ENCODE results near the gene ZNF432.
"Not testable (repeated sequence)": the region's sequence is repeated elsewhere in the genome, so short reads cannot be mapped to it uniquely, and the experiment has no call there.

Gene ZNF432

GRCh38 chr19:52048555-52049501 lies at the start of gene ZNF432:
ZNF432 (minus strand) TSS chr19:52048838; CDS start chr19:52046868, 1,970 bp downstream.
- peak; percentile 93 for DNase-seq

DNA sequence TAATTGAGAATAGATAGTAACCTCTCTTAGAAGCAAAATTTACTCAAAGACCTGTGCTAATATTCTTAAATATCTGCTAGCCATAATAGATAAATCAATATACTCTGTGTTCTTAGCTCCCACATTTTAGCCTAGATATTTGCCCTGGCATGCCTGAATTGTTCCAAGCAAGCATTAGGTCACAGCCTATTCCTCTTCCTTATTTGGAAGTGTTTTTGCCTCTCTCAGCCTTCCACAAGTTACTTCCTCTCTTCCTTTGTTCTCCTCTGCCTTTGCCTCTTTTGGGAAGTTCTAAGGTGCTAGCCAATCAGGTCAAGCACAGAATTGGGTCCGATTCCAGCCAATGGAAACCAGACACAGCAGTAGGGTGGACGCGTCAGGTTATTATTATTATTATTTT lies 47.8 kb upstream of the ZNF432 start:
- DNase-seq = not testable (repeated sequence)

- DNase-seq = peak; percentile 95
Measured at GRCh38 chr19:52095172-52096014, 46.8 kb upstream of the ZNF432 start, which contains the start of gene ZNF841. ZNF841 (minus strand) TSS chr19:52095765; CDS start chr19:52084801, 10,964 bp downstream.

- DNase-seq = no peak
Measured at GRCh38 chr19:52094526-52095130, 46.0 kb upstream of the ZNF432 start.

GRCh38 chr19:52086481-52086880 lies 37.8 kb upstream of the ZNF432 start:
- DNase-seq = no peak

GRCh38 chr19:52070496-52070895 lies 21.9 kb upstream of the ZNF432 start:
- no peak for DNase-seq

DNA sequence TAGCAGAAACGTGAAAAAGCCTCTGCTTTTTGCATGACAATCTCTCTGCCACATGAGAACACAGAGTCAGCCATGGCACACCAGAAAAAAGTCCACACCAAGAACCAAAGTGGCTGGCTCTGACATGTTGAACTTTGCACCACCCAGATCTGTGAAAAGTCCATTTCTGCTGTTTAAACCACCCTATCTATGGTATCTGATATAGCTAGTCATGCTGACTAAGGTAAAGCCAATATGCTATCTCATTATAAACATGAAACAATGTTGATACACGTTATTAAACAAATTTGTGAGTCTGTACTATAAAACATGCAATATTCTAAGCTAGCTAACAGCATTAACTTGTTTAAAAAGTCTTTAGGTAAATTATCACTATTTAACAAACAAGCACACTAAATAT lies 21.0 kb upstream of the ZNF432 start:
- DNase-seq = no peak

DNA sequence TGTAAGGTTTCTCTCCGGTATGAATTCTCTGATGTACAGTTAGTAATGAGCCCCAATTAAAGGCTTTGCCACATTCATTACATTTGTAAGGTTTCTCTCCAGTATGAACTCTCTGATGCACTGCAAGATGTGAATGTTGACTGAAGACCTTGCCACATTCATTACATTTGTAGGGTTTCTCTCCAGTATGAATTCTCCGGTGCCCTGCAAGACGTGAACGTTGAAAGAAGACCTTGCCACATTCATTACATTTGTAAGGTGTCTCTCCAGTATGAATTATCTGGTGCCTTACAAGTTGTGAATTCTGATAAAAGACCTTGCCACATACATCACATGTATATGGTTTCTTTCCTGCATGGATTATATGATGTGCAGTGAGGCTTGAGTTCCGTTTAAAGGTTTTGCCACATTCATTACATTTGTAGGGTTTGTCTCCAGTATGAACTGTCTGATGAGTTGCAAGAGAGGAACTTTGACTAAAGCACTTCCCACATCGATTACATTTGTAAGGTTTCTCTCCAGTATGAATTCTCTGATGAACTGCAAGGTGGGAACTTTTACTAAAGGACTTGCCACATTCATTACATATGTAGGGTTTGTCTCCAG lies 17.7 kb upstream of the ZNF432 start:
- DNase-seq = no peak

GRCh38 chr19:52065399-52065798 lies 16.8 kb upstream of the ZNF432 start:
- DNase-seq = no peak

DNA sequence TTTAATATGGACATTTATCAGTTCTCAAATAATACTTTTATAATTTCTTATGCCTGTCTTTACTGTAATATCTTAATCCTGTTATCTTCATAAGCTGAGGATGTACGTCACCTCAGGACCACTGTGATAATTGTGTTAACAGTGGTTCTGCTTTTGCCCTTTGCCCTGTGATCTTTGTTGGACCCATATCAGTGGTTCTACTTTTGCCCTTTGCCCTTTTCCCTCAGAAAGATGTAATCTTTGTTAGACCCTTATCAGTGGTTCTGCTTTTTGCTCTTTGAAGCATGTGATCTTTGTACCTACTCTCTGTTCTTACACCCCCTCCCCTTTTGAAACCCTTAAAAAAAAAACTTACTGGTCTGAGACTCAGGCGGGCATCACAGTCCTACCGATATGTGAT lies 7.8 kb upstream of the ZNF432 start:
- DNase-seq = not testable (repeated sequence)

DNA sequence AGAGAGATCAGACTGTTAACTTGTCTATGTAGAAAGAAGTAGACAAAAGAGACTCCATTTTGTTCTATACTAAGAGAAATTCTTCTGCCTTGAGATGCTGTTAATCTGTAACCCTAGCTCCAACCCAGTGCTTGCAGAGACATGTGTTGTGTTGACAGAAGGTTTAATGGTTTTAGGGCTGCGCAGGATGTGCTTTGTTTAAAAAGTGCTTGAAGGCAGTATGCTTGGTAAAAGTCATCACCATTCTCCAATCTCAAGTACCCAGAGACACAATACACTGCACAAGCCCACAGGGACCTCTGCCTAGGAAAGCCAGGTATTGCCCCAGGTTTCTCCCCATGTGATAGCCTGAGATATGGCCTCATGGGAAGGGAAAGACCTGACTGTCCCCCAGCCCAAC lies 3.1 kb upstream of the ZNF432 start:
- not testable (repeated sequence) for DNase-seq

DNA sequence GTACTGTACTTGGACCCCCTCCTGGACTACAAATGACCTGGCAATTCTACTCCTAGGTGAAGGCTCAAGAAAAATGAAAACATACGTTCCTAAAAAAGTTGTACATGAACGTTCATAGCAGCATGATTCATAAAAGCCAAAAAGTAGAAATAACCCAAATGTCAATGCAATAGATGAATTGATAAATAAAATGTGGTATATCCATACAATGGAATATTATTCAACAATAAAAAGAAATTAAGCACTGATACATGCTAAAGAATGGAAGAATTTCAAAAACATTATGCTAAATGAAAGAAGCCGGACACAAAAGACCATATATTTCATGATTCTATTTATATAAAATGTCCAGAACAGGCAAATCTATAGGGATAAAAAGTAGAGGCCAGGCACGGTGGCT lies 9.5 kb downstream of the ZNF432 start:
- no peak for DNase-seq

DNA sequence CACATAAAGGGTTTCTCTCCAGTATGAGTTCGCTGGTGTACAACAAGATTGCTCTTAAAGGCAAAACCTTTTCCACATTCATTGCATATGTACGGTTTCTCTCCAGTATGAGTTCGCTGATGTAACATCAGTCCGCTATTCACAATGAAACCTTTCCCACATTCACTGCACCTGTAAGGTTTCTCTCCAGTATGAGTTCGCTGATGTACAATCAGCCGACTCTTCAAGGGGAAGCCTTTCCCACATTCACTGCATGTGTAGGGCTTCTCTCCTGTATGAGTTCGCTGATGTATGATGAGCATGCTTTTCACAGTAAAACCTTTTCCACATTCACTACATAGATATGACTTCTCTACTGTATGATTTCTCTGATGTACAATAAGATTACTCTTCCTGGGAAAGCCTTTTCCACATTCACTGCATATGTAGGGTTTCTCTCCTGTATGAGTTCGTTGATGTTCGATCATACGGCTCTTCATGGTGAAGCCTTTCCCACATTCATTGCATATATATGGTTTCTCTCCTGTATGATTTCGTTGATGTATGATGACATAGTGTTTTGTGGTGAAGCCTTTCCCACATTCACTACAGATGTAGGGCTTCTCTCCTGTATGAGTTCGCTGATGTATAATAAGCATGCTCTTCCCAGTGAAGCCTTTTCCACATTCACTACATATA lies 14.4 kb downstream of the ZNF432 start:
- no peak for DNase-seq

- DNase-seq = peak; percentile 77
Measured at GRCh38 chr19:52028780-52029123, 19.9 kb downstream of the ZNF432 start.

GRCh38 chr19:52028027-52028779 lies 20.4 kb downstream of the ZNF432 start, which contains the start of gene ZNF614:
ZNF614 (minus strand) TSS chr19:52028379; CDS start chr19:52025745, 2,634 bp downstream.
- DNase-seq = peak; percentile 89

DNA sequence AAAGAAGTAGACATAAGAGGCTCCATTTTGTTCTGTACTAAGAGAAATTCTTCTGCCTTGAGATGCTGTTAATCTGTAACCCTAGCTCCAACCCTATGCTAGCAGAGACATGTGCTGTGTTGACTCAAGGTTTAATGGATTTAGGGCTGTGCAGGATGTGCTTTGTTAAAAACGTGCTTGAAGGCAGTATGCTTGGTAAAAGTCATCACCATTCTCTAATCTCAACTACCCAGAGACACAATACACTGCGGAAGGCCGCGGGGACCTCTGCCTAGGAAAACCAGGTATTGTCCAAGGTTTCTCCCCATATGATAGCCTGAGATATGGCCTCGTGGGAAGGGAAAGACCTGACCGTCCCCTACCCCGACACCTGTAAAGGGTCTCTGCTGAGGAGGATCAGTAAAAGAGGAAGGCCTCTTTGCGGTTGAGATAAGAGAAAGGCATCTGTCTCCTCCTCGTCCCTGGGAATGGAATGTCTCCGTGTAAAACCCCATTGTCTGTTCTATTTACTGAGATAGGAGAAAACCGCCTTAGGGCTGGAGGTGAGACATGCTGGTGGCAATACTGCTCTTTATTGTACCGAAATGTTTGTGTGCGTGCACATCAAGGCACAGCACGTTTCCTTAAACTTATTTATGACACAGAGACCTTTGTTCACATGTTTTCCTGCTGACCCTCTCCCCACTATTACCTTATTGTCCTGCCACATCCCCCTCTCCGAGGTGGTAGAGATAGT lies 22.2 kb downstream of the ZNF432 start:
- DNase-seq = not testable (repeated sequence)

GRCh38 chr19:52024478-52024877 lies 24.2 kb downstream of the ZNF432 start:
- not testable (repeated sequence) for DNase-seq

DNA sequence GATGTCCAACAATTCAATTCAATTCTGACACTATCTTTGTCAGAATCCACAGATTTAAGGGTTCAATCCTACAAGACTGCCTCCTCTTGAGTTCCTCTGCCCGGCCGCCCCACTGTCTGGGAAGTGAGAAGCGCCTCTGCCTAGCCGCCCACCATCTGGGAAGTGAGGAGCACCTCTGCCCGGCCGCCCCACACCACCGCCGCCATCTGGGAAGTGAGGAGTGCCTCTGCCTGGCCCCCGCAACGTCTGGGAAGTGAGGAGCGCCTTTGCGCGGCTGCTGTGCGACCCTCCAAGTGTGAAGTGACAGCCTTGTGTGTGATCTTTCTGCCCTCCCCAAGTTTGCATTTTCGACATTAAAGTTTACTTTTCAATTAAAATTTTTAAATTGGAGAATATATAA lies 26.4 kb downstream of the ZNF432 start:
- no peak for DNase-seq

DNA sequence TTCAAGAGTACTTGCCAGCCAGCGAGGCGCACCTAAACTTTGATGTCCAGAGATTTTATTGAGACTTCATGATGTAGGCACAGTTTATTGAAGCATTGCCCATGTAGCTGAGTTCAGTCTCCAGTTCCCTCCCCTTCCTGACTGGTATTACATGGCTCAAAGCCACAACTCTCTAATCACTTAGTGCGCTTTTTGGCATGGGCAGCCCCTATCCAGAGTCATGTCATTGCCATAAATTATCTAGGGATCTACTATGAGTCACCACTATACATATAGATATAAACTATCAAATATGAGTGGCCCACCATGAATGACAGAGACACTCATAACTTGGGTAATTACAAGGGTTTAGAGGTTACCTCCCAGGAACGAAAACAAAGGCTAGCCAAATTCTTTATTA lies 28.1 kb downstream of the ZNF432 start:
- DNase-seq = no peak

GRCh38 chr19:52010674-52011073 lies 38.0 kb downstream of the ZNF432 start:
- no peak for DNase-seq

Measured in NCI-H146 (cell line).